Gastroesophageal sphincter (tissue), 3 donors: ENCODE results near the gene TMCO4.

Experiments used
- CTCF ChIP-seq, 4 experiments: fragments of 200-600 bp in 2 of 4; fragments of 450-650 bp in 2 of 4; sonication (generic) in 1 of 4; IDR thresholded peaks; one replicate each; pipeline ENCODE4 v1.5.1; 2017 to 2019; ENCODE audit warnings: antibody characterized with exemption in 4 of 4, mild to moderate bottlenecking in 2 of 4, moderate library complexity in 2 of 4
- EP300 ChIP-seq: sonication (generic); formaldehyde crosslinking; IDR thresholded peaks from one replicate; pipeline ENCODE4 v1.6.1; 2017; ENCODE audit warnings: antibody characterized with exemption, mild to moderate bottlenecking
- POLR2A ChIP-seq, 2 donors: fragments of 450-650 bp; IDR thresholded peaks; one replicate each; pipeline ENCODE4 v1.6.1; 2017; ENCODE audit warnings: antibody characterized with exemption in 2 of 2, mild to moderate bottlenecking in 2 of 2, moderate library complexity in 1 of 2

DNA sequence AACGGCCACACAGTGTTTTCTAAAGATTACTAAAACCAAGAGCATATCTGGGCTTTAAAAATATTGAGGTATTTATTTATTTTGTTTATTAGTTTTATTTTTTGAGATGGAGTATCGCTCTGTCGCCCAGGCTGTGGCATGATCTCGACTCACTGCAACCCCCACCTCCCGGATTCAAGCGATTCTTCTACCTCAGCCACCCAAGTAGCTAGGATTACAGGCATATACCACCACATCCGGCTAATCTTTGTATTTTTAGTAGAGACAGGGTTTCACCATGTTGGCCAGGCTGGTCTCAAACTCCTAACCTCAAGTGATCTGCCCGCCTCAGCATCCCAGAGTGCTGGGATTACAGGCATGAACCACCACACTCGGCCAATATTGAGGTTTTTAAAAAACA lies 23.9 kb downstream of the TMCO4 start:
- TF ChIP-seq CTCF (IDR thresholded peaks at IDR 0.05) (no peak), EP300 (no peak), POLR2A (IDR thresholded peaks at IDR 0.05) (no peak)
